ENCODE data around the gene KLHL29. TPM values are rescaled to one million over a fixed set of nuclear protein-coding genes. Genes with fewer than 3 reads are reported as not detected.

The KLHL29 gene
- total RNA-seq, 1 donor: 14.7 TPM

DNA sequence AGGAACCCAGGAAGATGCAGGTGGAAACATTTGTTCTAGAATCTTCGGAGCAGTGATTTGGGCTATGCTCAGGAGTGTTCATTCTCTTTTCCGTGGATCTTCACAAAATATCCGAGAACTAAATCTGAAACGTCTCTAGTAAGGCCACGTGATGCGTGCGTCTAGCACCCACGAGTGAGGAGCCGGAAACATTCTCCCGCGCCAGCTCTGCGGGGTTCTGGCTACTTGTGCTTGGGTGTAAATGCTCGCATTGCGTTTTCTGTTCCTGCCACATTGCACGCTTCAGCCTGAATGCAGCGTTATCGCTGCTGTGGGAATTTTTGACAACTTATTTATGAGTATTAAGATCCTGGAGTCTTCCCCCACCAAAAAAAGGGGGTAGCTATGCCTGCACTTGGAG, 71.4 kb downstream of the KLHL29 start:
- H3K4me3 ChIP-seq (ENCODE audit: low read depth, low read length): no peak overlapping the region
- TF ChIP-seq, protein P1, sequence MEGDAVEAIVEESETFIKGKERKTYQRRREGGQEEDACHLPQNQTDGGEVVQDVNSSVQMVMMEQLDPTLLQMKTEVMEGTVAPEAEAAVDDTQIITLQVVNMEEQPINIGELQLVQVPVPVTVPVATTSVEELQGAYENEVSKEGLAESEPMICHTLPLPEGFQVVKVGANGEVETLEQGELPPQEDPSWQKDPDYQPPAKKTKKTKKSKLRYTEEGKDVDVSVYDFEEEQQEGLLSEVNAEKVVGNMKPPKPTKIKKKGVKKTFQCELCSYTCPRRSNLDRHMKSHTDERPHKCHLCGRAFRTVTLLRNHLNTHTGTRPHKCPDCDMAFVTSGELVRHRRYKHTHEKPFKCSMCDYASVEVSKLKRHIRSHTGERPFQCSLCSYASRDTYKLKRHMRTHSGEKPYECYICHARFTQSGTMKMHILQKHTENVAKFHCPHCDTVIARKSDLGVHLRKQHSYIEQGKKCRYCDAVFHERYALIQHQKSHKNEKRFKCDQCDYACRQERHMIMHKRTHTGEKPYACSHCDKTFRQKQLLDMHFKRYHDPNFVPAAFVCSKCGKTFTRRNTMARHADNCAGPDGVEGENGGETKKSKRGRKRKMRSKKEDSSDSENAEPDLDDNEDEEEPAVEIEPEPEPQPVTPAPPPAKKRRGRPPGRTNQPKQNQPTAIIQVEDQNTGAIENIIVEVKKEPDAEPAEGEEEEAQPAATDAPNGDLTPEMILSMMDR (IDR thresholded peaks at IDR 0.05; ENCODE audit: insufficient read depth, low read depth, low read length): no peak
- no peak for DNase-seq (ENCODE audit: low read depth)

DNA sequence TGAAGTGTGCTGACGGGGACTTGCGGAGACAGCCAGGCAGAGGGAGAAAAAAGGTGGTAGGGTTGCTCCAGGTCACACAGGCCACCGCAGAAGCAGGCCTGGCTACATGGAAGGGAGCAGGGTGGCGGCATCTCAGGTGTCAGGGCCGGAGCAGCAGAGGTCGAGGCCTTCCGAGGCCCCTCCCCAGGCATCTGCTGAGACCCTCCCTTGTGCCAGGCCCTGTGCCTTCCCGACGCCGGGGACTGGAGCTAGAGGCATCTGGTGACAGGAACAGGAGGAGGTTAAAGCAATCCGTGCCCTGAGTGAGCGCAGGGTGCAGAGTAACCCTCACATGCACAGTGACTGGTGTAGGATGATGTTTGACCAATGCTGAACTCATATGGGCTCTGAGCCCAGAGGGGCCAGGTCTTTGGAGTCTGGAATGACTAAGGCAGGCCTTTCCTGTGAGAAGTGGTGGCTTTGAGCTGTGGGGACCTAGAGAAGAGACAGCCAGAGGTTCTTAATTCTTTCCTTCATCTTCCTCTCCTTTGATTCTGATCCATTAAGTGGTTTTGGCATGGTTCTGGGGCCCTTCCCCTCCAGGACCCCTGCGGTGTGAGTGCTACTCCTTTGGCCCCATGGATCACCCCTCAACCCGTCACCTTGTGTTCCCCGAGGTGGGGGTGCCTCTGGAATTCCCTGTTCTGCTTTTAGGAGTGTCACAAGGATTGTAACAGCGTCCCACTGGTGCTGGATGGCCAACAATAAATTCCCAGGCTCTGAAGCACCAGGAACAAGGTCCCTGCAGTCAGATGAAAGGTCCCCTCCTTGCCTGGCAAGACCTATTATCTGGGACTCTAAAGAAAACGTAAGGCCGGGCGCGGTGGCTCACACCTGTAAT, 72.1 kb downstream of the KLHL29 start:
- no peak overlapping the region for H3K4me3 ChIP-seq (ENCODE audit: low read depth, low read length)
- TF ChIP-seq, protein P1 (IDR thresholded peaks at IDR 0.05; ENCODE audit: insufficient read depth, low read depth, low read length): no peak
- no peak for DNase-seq (ENCODE audit: low read depth)

DNA sequence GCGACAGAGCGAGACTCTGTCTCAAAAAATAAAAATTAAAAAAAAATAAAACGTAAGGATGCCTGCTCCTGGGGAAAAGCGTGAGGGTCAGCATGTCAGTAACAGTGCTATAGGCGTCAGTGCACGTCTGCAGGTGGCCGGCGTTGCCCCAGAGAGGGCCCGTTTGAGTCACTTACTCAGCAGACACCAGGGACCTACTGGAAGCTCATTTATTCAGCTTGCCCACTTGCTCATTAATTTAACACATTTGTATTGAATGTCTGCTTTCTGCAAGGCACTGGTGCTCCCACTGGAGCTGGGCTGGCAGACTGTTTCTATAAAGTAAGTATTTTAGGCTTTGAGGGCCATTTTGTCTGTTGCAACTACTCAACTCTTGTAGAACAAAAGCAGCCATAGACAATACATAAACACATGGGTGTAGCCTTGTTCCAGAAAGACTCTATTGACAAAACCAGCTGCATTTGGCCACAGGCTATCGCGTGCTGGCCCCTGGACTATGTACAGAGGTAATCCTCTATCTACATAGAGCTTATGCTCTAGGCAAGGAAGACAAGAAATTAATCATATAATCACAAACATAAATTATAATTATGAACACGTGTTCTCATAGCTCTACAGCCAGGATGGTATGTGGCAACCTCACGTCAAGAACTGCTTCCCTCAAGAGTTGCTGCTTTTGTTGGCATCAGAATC, 73.2 kb downstream of the KLHL29 start:
- TF ChIP-seq, protein P1 (IDR thresholded peaks at IDR 0.05; ENCODE audit: insufficient read depth, low read depth, low read length): no peak
- no peak for DNase-seq (ENCODE audit: low read depth)
- no peak overlapping the region for H3K4me3 ChIP-seq (ENCODE audit: low read depth, low read length)

DNA sequence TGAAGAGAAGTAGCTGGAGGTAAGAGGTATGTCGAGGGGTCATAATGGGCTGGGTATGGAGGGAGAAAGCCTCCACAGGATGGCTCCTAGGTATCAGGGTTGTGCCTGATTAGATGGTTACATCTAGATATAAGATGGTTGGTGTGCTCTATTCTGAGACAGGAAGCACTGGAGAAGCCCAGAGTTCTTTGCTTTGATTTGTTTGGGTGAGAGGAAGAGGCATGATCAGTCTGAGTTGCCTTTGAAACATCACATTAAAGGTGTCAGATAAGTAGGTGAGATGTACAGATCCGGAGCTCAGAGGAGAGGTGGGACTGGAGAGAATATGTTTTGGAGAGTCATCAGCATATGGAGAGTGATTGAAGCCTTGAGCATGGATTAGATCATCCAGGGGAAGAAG, 74.1 kb downstream of the KLHL29 start:
- TF ChIP-seq, protein P1 (IDR thresholded peaks at IDR 0.05; ENCODE audit: insufficient read depth, low read depth, low read length): no peak
- DNase-seq (ENCODE audit: low read depth): no peak
- no peak overlapping the region for H3K4me3 ChIP-seq (ENCODE audit: low read depth, low read length)

DNA sequence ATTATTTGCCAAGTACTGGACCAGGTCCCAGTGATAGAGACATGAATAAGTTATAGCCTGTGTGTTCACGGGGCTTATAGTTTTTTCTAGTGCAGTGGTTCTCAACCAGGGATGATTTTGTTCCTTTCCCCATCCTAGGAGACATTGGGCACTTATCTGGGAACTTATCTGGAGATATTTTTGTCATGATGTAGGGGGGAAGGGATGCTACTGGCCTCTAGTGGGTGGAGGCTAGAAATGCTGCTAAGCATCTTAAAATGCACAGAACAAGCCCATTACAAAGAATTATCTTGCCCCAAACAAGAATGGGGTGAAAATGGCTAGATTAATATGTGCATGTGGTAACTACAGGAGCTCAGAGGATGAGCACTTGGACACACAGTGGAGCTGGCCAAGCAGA, 75.2 kb downstream of the KLHL29 start:
- TF ChIP-seq, protein P1 (IDR thresholded peaks at IDR 0.05; ENCODE audit: insufficient read depth, low read depth, low read length): peak; percentile 62
- peak; percentile 38 for DNase-seq (ENCODE audit: low read depth)

DNA sequence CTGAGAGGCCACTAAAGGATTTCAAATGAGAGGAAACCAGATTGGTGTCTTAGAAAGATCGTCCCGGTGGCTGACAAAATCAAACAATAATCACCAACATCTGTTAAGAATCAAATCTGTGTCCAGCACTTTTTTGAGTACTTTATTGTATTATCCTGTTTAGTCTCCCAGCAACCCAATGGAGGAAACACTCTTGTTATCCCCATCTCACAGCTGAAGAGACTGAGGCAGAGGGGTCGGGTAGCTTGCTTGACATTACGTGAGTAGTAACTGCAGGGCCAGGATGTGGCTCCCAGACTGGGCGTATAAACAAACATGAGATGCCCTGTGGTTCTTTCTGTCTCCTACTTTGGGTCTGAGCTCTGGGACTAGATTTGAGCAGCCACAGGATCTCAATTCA, 76.0 kb downstream of the KLHL29 start:
- no peak for DNase-seq (ENCODE audit: low read depth)
- no peak overlapping the region for H3K4me3 ChIP-seq (ENCODE audit: low read depth, low read length)
- TF ChIP-seq, protein P1 (IDR thresholded peaks at IDR 0.05; ENCODE audit: insufficient read depth, low read depth, low read length): no peak

More for the DNA sequence above, 75.2 kb downstream of the KLHL29 start:
- H3K4me3 ChIP-seq (ENCODE audit: low read depth, low read length): no peak overlapping the region

Measured in fibroblast of villous mesenchyme (primary cell).